NK-92 (cell line): Measurements from ENCODE around the gene YPEL2.
"Not testable (repeated sequence)": the region's sequence is repeated elsewhere in the genome, so short reads cannot be mapped to it uniquely, and the experiment has no call there.

ENCODE experiments used
- DNase-seq: peaks from one replicate; lab custom pipeline; 2025; ENCODE audit not compliant: unreplicated experiment; lab: John Stamatoyannopoulos, UW

The YPEL2 gene

DNA sequence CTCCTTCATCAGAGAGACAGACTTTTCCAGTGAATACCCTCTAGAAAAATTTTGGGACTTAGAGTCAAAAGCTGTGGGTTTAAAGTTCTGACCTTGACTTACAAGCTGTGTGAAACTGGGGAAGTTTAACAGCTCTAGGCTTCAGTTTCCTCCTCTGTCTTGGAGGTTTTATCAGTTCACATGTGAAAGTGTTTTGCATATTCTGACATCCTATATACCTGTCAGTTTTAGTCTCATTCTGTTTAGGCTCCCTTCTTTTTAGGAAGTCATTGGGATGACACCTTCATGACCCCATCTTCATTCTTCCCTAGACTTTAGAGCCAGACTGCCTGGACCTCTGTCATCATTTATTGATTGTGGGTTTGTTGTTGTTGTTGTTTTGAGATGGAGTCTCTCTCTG lies 44.4 kb downstream of the YPEL2 start:
- DNase-seq: no peak

DNA sequence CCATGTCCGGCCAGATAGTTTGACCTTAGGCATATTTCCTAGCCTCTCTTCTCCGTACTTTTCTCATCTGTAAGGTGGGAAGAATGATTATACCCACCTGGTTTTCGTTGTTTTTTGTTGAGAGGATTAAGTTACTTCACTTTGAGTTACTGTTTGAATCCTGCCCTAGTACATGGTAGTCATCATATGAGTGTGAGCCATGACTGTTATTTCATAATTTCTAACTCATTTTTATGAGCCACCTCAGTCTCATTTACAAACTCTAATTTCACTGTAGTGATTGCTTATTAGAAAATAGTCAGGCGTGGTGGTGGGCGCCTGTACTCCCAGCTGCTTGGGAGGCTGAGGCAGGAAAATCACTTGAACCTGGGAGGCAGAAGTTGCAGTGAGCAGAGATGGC lies 45.1 kb downstream of the YPEL2 start:
- DNase-seq: no peak

DNA sequence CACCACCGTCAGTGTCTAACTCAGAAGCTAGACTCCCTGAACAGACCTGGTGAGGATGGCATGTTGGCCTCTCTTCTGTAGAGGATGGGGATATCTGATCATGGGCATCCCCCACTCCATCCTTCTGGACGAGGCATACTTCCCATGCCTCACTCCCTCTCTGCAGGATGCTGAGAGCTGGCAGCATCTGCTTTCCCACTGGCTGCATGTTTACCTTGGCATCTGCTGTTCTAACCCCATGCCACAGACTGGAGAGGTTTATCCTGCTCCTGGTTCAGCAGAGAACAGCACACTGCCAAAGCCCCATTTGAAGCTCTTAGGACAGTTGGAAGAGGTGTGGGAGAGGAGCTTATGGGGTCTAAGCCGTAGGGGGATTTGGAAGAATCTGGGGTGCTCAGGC lies 46.0 kb downstream of the YPEL2 start:
- DNase-seq: no peak

- DNase-seq: no peak
Observed at GRCh38 chr17:59378675-59379074, 47.2 kb downstream of the YPEL2 start.

DNA sequence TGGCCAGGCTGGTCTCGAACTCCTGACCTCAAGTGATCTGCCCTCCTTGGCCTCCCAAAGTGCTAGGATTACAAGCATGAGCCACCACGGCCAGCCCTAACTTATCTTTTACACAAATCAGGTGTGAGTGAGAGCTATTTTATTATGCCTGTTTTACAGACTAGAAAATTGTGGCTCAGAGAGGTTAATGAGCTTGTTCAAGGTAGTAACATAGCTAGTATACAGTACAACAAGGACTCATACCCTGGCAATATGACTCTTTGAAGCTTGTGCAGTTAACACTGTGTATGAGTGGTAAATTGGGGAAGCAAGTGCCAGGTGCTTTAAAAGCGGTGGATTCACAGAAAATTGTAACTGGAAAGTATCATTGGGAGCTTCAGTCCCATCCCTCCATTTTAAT lies 49.0 kb downstream of the YPEL2 start:
- no peak for DNase-seq

GRCh38 chr17:59381716-59382570 lies 50.5 kb downstream of the YPEL2 start:
- no peak for DNase-seq

DNA sequence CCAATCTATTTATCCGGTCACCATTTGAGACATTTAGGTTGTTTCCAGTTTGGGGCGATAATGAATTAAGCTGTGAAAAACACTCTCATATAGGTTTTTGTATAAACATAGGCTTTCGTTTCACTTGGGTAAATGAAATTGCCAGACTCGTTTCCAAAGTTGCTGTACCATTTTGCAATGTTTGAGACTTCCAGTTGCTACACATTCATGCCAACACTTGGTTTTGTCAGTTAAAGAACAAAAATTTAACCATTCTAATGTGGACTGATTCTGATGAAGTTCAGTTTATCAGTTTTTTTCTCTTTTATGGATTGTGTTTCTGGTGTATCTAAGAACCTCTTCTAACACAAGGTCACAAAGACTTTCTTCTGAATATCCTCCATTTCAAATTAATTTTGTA lies 52.4 kb downstream of the YPEL2 start:
- DNase-seq: no peak

GRCh38 chr17:59387351-59388068 lies 56.1 kb downstream of the YPEL2 start:
- DNase-seq: no peak

DNA sequence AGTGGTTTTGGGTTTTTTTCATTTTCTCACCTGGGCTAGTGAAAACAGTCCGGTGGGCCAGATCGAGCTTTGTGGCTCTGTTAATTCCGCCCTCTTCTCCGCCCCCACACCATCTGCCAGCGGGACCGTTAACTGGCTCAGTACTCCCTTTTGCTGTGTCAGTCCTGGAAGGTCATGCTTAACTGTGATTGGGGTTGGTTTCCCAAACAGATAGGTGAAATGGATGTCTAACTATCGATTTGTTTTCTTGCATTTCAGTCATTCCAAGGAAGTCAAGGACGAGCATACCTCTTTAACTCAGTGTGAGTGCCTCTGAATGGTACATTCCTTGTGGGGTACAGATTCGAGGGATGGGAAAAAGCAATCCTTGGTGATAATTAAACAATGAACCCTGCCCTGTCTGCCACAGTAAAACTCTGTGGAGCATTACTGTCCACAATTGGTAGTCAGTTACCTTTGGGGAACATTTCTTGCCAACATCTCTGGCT lies 56.7 kb downstream of the YPEL2 start:
- DNase-seq: no peak

DNA sequence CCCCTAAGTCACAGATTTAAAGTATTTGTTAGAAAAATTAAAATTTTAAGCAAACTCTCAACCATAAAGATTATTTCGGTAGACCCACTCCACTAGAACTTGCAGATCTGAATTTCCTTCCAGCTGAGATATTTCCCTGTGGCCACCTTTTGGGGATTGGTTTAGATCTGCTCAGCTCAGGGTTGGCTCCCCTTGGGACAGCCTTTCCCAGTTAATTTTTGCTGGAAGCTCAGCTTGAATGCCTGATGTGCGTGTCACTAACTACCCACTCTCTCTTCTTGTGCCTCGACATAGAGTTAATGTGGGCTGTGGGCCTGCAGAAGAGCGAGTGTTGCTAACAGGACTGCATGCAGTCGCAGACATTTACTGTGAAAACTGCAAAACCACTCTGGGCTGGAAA lies 57.6 kb downstream of the YPEL2 start:
- DNase-seq: no peak

GRCh38 chr17:59391021-59391420 lies 59.6 kb downstream of the YPEL2 start:
- no peak for DNase-seq

DNA sequence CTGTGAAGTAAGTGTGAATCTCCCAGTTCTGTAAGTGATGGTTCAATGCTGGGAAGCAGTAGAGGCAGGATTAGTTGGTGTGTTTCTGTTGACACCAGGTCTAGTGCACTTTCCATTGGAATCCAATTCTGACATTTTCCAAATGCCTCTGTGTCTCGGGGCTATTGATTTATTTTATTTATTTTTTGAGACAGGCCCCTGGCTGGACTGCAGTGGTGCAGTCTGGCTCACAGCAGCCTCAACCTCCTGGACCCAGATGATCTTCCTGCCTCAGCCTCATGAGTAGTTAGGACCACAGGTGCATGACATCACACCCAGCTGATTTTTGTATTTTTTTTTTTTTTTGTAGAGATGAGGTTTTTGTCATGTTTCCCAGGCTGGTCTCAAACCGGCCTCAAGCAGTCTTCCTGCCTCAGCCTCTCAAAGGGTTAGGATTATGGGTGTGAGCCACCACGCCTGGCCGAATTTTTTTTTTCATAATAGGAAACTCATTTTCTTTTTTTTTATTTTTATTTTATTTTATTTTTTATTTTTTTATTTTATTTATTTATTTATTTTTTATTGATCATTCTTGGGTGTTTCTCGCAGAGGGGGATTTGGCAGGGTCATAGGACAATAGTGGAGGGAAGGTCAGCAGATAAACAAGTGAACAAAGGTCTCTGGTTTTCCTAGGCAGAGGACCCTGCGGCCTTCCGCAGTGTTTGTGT lies 61.7 kb downstream of the YPEL2 start:
- no peak for DNase-seq

DNA sequence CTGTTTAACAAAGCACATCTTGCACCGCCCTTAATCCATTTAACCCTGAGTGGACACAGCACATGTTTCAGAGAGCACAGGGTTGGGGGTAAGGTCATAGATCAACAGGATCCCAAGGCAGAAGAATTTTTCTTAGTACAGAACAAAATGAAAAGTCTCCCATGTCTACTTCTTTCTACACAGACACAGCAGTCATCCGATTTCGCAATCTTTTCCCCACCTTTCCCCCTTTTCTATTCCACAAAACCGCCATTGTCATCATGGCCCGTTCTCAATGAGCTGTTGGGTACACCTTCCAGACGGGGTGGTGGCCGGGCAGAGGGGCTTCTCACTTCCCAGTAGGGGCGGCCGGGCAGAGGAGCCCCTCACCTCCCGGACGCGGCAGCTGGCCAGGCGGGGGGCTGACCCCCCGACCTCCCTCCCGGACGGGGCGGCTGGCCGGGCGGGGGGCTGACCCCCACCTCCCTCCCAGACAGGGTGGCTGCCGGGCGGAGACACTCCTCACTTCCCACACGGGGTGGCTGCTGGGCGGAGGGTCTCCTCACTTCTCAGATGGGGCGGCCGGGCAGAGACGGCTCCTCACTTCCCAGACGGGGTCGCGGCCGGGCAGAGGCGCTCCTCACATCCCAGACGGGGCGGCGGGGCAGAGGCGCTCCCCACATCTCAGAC lies 62.4 kb downstream of the YPEL2 start:
- not testable (repeated sequence) for DNase-seq

DNA sequence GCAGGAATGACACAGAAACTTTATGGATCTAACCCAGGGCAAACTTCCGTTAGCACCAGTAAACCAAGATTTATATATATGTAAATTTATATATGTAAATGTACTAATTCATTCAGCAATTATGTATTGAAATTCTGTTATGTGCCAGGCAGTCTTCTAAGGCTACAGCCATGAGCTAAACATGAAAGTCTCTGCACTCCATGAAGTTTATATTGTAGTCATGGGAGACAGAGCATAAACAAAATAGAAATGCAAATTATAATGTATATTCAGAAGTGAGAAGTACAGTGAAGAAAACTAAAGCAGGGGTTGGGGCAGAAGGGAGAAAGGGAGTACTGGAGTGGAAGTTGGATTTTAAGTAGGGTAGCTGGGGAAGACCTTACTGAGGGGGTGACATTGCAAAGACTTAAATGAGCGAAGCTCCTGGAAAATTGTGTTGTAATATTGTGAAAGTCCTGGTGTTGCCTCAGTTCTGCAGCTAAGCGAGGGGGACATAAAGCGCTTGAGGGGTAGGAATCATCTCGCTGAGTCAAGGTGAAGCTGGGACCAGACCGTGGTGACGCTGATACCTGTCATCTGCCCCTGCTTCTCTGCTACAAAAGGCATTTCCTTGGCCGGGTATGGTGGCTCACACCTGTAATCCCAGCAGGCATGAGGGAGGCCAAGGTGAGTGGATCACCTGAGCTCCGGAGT lies 64.8 kb downstream of the YPEL2 start:
- DNase-seq: no peak

DNA sequence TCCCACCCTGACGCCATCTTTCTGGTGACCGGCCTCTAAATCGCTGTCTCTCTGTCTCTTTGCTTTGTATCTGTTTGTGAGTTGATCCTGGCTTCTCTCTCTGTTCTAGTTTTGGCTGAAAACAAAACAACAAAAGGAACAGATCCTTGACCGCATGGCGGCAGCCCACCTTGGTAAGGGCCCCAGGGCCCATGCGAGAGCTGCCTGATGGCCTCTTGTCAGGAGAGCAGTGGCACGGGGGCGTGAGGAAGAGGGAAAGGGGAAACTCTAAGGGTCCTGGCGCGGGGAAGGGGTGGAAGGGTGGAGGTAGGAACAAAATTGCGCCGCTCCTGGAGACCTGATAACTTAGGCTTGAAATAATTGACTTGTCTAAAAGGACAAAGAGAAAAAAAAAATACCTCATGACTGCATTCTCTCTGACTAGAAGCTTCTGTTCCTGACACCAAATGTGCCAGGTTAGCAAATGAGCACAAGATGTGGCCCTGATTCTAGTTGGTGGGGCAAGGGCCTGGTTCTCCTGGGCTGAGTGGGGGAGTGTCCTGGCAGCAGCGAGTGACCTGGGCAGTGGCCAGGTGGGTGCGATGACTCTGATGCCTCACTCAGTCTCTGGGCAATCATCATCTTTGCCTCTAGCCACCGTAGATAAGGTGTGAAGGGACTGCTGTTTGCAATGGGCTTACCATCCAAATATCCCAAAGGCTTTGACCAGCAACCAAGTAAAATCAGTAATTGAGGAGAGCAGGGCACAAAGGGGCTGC lies 66.0 kb downstream of the YPEL2 start:
- no peak for DNase-seq

DNA sequence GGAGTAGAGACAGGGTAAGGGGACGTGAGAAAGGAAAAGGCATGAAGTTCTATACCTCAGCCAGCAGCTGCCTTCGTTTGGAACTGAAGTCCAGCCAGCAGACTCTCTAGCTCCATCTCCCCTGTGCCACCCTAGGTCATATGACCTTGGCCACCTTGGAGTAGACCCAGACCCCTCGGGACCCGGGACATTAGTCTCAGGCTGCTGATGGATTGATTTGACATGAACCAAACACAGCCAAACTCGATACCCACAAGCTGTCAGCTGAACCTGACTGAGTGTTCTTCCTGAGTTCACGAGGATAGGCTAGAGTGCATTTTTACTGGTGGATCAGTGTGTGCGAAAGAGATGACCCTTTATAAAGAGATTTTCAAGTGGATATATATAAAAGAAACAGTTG lies 68.5 kb downstream of the YPEL2 start:
- DNase-seq: no peak

DNA sequence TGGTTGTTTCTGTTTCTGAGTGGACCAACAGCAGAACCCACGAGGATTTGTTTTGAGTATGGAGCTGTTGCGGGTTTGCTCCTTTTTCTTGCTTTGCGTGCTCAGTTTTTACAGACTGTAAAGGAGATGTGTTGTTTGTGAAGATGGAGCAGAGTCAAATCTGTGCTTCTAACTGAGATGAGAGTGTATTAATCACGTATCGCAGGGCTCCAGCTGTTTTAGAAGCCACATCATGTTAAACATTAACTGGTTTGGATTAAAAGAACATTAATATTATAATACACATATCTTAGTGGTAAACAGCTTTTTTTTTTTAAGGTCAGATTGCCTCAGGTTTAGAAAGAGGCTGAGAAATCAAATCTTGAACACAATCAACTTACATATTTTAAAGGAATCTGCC lies 69.4 kb downstream of the YPEL2 start:
- DNase-seq: no peak

GRCh38 chr17:59401274-59401673 lies 69.8 kb downstream of the YPEL2 start:
- no peak for DNase-seq

- no peak for DNase-seq
Observed at GRCh38 chr17:59401725-59402124, 70.3 kb downstream of the YPEL2 start.

- no peak for DNase-seq
Observed at GRCh38 chr17:59402760-59403159, 71.3 kb downstream of the YPEL2 start.
